Measurements from ENCODE around the gene NUDT15. TPM values are rescaled to one million over a fixed set of nuclear protein-coding genes. Genes with fewer than 3 reads are reported as not detected.
A peak's percentile ranks its signal among the peaks of the same experiment; 100 is the strongest.

Gene NUDT15
- total and polyA plus RNA-seq, 4 donors: 8.6 to 15.4 (median 10.9) TPM

DNA sequence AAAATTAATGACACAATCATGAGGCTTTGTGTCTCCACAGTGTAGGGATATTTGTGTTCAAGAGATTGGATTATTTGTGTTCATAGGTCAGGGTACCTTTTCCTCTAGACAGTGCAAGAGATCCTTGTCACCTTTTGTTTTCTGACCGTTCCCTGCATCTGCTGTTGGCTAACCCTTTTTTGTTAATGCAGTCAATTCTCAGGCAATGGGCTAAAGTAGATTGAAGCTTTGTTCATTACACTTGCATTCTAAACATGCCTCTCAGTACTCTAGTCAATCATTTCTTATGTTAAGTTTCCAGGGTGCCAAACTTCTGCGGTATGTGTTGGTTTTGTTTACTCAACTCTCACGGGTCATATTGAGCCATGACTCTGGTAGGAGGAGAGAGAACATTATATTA lies 59.1 kb downstream of the NUDT15 start:
- DNase-seq (peak in 1 of 3 donors; percentile 52), ATAC-seq (ENCODE audit: insufficient read depth, low FRiP score) (no peak)
- Histone ChIP-seq H3K9me3 (ENCODE audit: control insufficient read depth in 4 of 4, insufficient read depth in 3 of 4, low read length in 3 of 4) (no peaks in the 10 kb centered on the region), H3K4me1 (ENCODE audit: control insufficient read depth in 5 of 5, insufficient read depth in 5 of 5, low read length in 5 of 5) (peaks cover 0 to 12% (median 7%) of the 10 kb centered on the region in 5 donors), H3K27me3 (ENCODE audit: control insufficient read depth in 3 of 3, insufficient read depth in 3 of 3, low read length in 2 of 3) (no peaks in the 10 kb centered on the region), H3K9ac (ENCODE audit: insufficient read depth in 1 of 2, low read length in 2 of 2) (no peak overlapping the region), H3K27ac (ENCODE audit: low read depth in 1 of 2, low read length in 1 of 2) (no peak overlapping the region), H3K4me3 (no peak overlapping the region), H3K36me3 (ENCODE audit: control insufficient read depth in 4 of 4, insufficient read depth in 4 of 4, low read length in 4 of 4) (peaks cover 0 to 3% (median 0%) of the 10 kb centered on the region in 4 donors)
- WGBS, 2 donors: 50 to 76% methylated on average over 3 of the region's 3 CpGs
- TF ChIP-seq, protein P1, sequence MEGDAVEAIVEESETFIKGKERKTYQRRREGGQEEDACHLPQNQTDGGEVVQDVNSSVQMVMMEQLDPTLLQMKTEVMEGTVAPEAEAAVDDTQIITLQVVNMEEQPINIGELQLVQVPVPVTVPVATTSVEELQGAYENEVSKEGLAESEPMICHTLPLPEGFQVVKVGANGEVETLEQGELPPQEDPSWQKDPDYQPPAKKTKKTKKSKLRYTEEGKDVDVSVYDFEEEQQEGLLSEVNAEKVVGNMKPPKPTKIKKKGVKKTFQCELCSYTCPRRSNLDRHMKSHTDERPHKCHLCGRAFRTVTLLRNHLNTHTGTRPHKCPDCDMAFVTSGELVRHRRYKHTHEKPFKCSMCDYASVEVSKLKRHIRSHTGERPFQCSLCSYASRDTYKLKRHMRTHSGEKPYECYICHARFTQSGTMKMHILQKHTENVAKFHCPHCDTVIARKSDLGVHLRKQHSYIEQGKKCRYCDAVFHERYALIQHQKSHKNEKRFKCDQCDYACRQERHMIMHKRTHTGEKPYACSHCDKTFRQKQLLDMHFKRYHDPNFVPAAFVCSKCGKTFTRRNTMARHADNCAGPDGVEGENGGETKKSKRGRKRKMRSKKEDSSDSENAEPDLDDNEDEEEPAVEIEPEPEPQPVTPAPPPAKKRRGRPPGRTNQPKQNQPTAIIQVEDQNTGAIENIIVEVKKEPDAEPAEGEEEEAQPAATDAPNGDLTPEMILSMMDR (IDR thresholded peaks at IDR 0.05; ENCODE audit: control extremely low read depth, extremely low read depth): no peak

Other genes with a start within 250 kb of the NUDT15 start
- gene SUCLA2, start 36.5 kb upstream of the NUDT15 start, total RNA-seq: 10 to 100 TPM; 28.2 to 44.3 TPM
- gene SUCLA2, start 36.5 kb upstream of the NUDT15 start, polyA plus RNA-seq: 10 to 100 TPM; 14.9 to 28.5 TPM
- gene MED4, start 57.4 kb downstream of the NUDT15 start, total RNA-seq: 10 to 100 TPM; 37.7 to 48.4 TPM
- 10 to 100 TPM; 46.9 to 69.8 TPM for gene MED4, start 57.4 kb downstream of the NUDT15 start, polyA plus RNA-seq
- gene ITM2B, start 195.5 kb downstream of the NUDT15 start, total RNA-seq: 100 to 1,000 TPM; 492 to 853 TPM
- 100 to 1,000 TPM; 371 to 446 TPM for gene ITM2B, start 195.5 kb downstream of the NUDT15 start, polyA plus RNA-seq